HepG2 (cell line): ENCODE measurements around the gene STX1B. TPM values are rescaled to one million over a fixed set of nuclear protein-coding genes. Genes with fewer than 3 reads are reported as not detected.

Source experiments
- BATF2 ChIP-seq: sonication (generic); formaldehyde crosslinking; IDR thresholded peaks from 2 replicates; pipeline ENCODE4 v1.8.0; 2022; ENCODE audit warnings: mild to moderate bottlenecking, missing genetic modification reagents, moderate library complexity
- DMTF1 ChIP-seq: sonication (generic); formaldehyde crosslinking; IDR thresholded peaks from 2 replicates; pipeline ENCODE4 v1.4.0; 2020; ENCODE audit warnings: mild to moderate bottlenecking, missing genetic modification reagents
- ESRRA ChIP-seq: sonication (generic); formaldehyde crosslinking; IDR thresholded peaks from 2 replicates; pipeline ENCODE4 v1.5.1; 2020; ENCODE audit warnings: mild to moderate bottlenecking, low read depth, missing genetic modification reagents
- PRDM4 ChIP-seq: sonication (generic); formaldehyde crosslinking; IDR thresholded peaks from 2 replicates; pipeline ENCODE4 v1.9.0; 2021; ENCODE audit warnings: missing genetic modification reagents, borderline replicate concordance
- REL ChIP-seq: sonication (generic); formaldehyde crosslinking; conservative IDR thresholded peaks from 2 replicates; pipeline ENCODE4 v1.8.0; 2022; ENCODE audit warnings: mild to moderate bottlenecking, missing genetic modification reagents, moderate library complexity
- RORA ChIP-seq: sonication (generic); formaldehyde crosslinking; IDR thresholded peaks from 2 replicates; pipeline ENCODE4 v1.5.0; 2020; ENCODE audit warnings: mild to moderate bottlenecking, missing genetic modification reagents, moderate library complexity
- SCMH1 ChIP-seq: sonication (generic); formaldehyde crosslinking; IDR thresholded peaks from 2 replicates; pipeline ENCODE4 v1.9.0; 2021; ENCODE audit warnings: missing genetic modification reagents, mild to moderate bottlenecking, borderline replicate concordance
- SIN3A ChIP-seq: IDR thresholded peaks from 2 replicates; pipeline ENCODE4 v1.6.1; 2011; ENCODE audit warnings: low read depth, mild to moderate bottlenecking, control low read depth, low read length, borderline replicate concordance
- STAT5B ChIP-seq: sonication (generic); formaldehyde crosslinking; IDR thresholded peaks from 2 replicates; pipeline ENCODE4 v1.4.0; 2020; ENCODE audit warnings: missing genetic modification reagents
- ZBTB34 ChIP-seq: sonication (generic); formaldehyde crosslinking; IDR thresholded peaks from 2 replicates; pipeline ENCODE4 v1.8.0; 2022; ENCODE audit warnings: mild to moderate bottlenecking, missing genetic modification reagents
- ZFY ChIP-seq: sonication (generic); formaldehyde crosslinking; IDR thresholded peaks from 2 replicates; pipeline ENCODE4 v1.4.0; 2020; ENCODE audit warnings: missing genetic modification reagents
- ZFYVE20 ChIP-seq: sonication (generic); formaldehyde crosslinking; IDR thresholded peaks from 2 replicates; pipeline ENCODE4 v1.8.0; 2023; ENCODE audit warnings: low read depth, mild to moderate bottlenecking, moderate library complexity, missing genetic modification reagents, borderline replicate concordance
- ZNF121 ChIP-seq: sonication (generic); formaldehyde crosslinking; IDR thresholded peaks from 2 replicates; pipeline ENCODE4 v1.5.0; 2020; ENCODE audit warnings: mild to moderate bottlenecking, missing genetic modification reagents
- ZNF263 ChIP-seq: sonication (generic); formaldehyde crosslinking; IDR thresholded peaks from 2 replicates; pipeline ENCODE4 v1.4.0; 2020; ENCODE audit warnings: missing genetic modification reagents
- ZNF326 ChIP-seq: sonication (generic); formaldehyde crosslinking; IDR thresholded peaks from 2 replicates; pipeline ENCODE4 v1.4.0; 2020; ENCODE audit warnings: missing genetic modification reagents, borderline replicate concordance
- ZNF660 ChIP-seq: sonication (generic); formaldehyde crosslinking; IDR thresholded peaks from 2 replicates; pipeline ENCODE4 v1.5.1; 2020; ENCODE audit warnings: mild to moderate bottlenecking, low read depth, missing genetic modification reagents, borderline replicate concordance
- ZNF891 ChIP-seq: sonication (generic); formaldehyde crosslinking; IDR thresholded peaks from 2 replicates; pipeline ENCODE4 v1.5.0; 2020; ENCODE audit warnings: mild to moderate bottlenecking, missing genetic modification reagents
- polyA plus RNA-seq, 8 experiments: library from polyadenylated mRNA; depleted of rRNA in 3 of 8; stranded (reverse) in 7 of 8; unstranded in 1 of 8; fragments of >200 nt; fragmentation: Illumina TruSeq in 4 of 8; extraction: Trizol in 4 of 8; gene quantifications; 2 replicates each; pipeline versions ENCODE4 v1.2.1 to v1.2.3, GENCODE V29; 2011 to 2016; ENCODE audit warnings: low read depth in 4 of 8, missing spikeins in 1 of 8, mixed read lengths in 1 of 8; ENCODE audit not compliant: insufficient read depth in 1 of 8
- total RNA-seq, 5 experiments: library from RNA; depleted of rRNA; stranded (reverse); fragments of >200 nt; fragmentation: Illumina TruSeq; extraction: Trizol; gene quantifications; 2 replicates each; pipeline ENCODE4 v1.2.3, GENCODE V29; 2016; ENCODE audit warnings: low read depth in 1 of 5
- TF ChIP-seq, protein P1 (sequence below): sonication (generic); formaldehyde crosslinking; IDR thresholded peaks from 2 replicates; pipeline ENCODE4 v1.5.0; 2020; ENCODE audit warnings: mild to moderate bottlenecking, missing genetic modification reagents
- TF ChIP-seq, protein P2 (sequence below): sonication (generic); formaldehyde crosslinking; conservative IDR thresholded peaks from 2 replicates; pipeline ENCODE4 v1.4.0; 2020; ENCODE audit warnings: missing genetic modification reagents

STX1B gene
- total and polyA plus RNA-seq, 2 of the 13 experiments (the other 11 are each of a cell fraction or from before 2014, with no cell fraction given), result 2.1 to 3.0 TPM

- TF ChIP-seq, protein P1, sequence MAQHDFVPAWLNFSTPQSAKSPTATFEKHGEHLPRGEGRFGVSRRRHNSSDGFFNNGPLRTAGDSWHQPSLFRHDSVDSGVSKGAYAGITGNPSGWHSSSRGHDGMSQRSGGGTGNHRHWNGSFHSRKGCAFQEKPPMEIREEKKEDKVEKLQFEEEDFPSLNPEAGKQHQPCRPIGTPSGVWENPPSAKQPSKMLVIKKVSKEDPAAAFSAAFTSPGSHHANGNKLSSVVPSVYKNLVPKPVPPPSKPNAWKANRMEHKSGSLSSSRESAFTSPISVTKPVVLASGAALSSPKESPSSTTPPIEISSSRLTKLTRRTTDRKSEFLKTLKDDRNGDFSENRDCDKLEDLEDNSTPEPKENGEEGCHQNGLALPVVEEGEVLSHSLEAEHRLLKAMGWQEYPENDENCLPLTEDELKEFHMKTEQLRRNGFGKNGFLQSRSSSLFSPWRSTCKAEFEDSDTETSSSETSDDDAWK (CRISPR knock-in tag), result no peak
- no peak for TF ChIP-seq ZNF891 (CRISPR knock-in tag)
- TF ChIP-seq ZNF660 (CRISPR knock-in tag), result no peak
- TF ChIP-seq ZNF263 (CRISPR knock-in tag), result no peak
- TF ChIP-seq ZFY, result peak; percentile 60
- TF ChIP-seq ZNF121 (CRISPR knock-in tag), result peak; percentile 47; the same call in 1 of the 2 replicates
- 0 out of 2 replicates have a peak, but pooled peaks have one; percentile 47 for TF ChIP-seq BATF2 (CRISPR knock-in tag)
- peak; percentile 92; the same call in 1 of the 2 replicates for TF ChIP-seq SIN3A
- no peak for TF ChIP-seq STAT5B (CRISPR knock-in tag)
- no peak; the same call in 1 of the 2 replicates for TF ChIP-seq ZNF326
- no peak for TF ChIP-seq DMTF1 (CRISPR knock-in tag)
- 0 out of 2 replicates have a peak, but pooled peaks have one; percentile 35 for TF ChIP-seq ESRRA (CRISPR knock-in tag)
- TF ChIP-seq, protein P2, sequence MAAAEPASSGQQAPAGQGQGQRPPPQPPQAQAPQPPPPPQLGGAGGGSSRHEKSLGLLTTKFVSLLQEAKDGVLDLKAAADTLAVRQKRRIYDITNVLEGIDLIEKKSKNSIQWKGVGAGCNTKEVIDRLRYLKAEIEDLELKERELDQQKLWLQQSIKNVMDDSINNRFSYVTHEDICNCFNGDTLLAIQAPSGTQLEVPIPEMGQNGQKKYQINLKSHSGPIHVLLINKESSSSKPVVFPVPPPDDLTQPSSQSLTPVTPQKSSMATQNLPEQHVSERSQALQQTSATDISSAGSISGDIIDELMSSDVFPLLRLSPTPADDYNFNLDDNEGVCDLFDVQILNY (CRISPR knock-in tag), result no peak
- TF ChIP-seq ZFYVE20, result no peak
- no peak for TF ChIP-seq PRDM4 (CRISPR knock-in tag)
- no peak for TF ChIP-seq SCMH1 (CRISPR knock-in tag)
- TF ChIP-seq RORA (CRISPR knock-in tag), result no peak
- TF ChIP-seq REL (CRISPR knock-in tag), result 0 out of 2 replicates have a peak, but pooled peaks have one; percentile 66
- TF ChIP-seq ZBTB34 (CRISPR knock-in tag), result no peak
Measured at GRCh38 chr16:31033709-31034492, 23.5 kb upstream of the STX1B start (continued).
